Testis (tissue), 3 donors: ENCODE results near the gene OXCT1. TPM values are rescaled to one million over a fixed set of nuclear protein-coding genes. Genes with fewer than 3 reads are reported as not detected.

Experiments
- DNase-seq: peaks from one replicate; pipeline ENCODE4 v3.0.0-alpha.2; 2019
- H3K27ac ChIP-seq, 2 donors: fragments of 200-600 bp; sonication (generic); one replicate each; pipeline ENCODE4 v1.5.1; 2019
- H3K27me3 ChIP-seq: fragments of 200-600 bp; sonication (generic); one replicate; pipeline ENCODE4 v1.5.1; 2019
- H3K36me3 ChIP-seq: fragments of 200-600 bp; sonication (generic); one replicate; pipeline ENCODE4 v1.5.1; 2017; ENCODE audit warnings: low read depth; ENCODE audit errors: missing control alignments
- H3K4me1 ChIP-seq: fragments of 200-600 bp; sonication (generic); one replicate; pipeline ENCODE4 v1.5.1; 2019
- H3K4me3 ChIP-seq, 2 donors: fragments of 200-600 bp; sonication (generic); one replicate each; pipeline ENCODE4 v1.5.1; 2017 to 2019
- H3K9me3 ChIP-seq: fragments of 200-600 bp; sonication (generic); one replicate; pipeline ENCODE4 v1.5.1; 2017
- POLR2A ChIP-seq: fragments of 450-650 bp; IDR thresholded peaks from one replicate; pipeline ENCODE4 v1.6.1; 2017; ENCODE audit warnings: antibody characterized with exemption, mild to moderate bottlenecking, moderate library complexity
- WGBS, 2 donors: methylation state at CpG; one replicate each; pipeline ENCODE4 v1.1.5; 2018; 5-methylcytosine and 5-hydroxymethylcytosine counted together
- intact Hi-C: fragments of 100-400 bp; cut with DNase I; formaldehyde crosslinking; loops from one replicate; pipeline ENCODE4 v1.15.1; 2023; ENCODE audit warnings: low total_unique reads
- polyA plus RNA-seq: library from polyadenylated mRNA; stranded (reverse); fragments of 350-450 nt; fragmentation: Illumina TruSeq; extraction: RNeasy Lipid Tissue Mini Kit (QIAGEN cat#74804); gene quantifications from one replicate; pipeline ENCODE4 v1.2.3, GENCODE V29; 2014; ENCODE audit warnings: low read depth, low replicate concordance; ENCODE audit not compliant: insufficient read depth
- total RNA-seq, 2 donors: library from RNA; depleted of rRNA; stranded (reverse); fragments of >200 nt; gene quantifications; one replicate each; pipeline ENCODE4 v1.2.3, GENCODE V29; 2016
- TF ChIP-seq, protein P1 (sequence below), 3 experiments: fragments of 450-650 bp in 2 of 3; fragments of 200-600 bp in 1 of 3; sonication (generic) in 1 of 3; IDR thresholded peaks; one replicate each; pipeline ENCODE4 v1.5.1; 2016 to 2019; ENCODE audit warnings: antibody characterized with exemption in 3 of 3, mild to moderate bottlenecking in 2 of 3, moderate library complexity in 1 of 3

Gene OXCT1
- total and polyA plus RNA-seq, 3 donors from 2014 or later: 11.7 to 22.7 (median 16.5) TPM

GRCh38 chr5:41903892-41904799 is 33.9 kb upstream of the OXCT1 start, which contains the start of gene RIMOC1:
Gene RIMOC1, plus strand, starts transcription at chr5:41904344. Its CDS starts 24 bp downstream, at chr5:41904368.
- Histone ChIP-seq H3K4me1 (peaks cover 7% of the 10 kb centered on the region), H3K27ac (peak within 1 kb of the TSS; percentile 88 to 89), H3K4me3 (peak within 1 kb of the TSS; percentile 79 to 88), H3K9me3 (no peaks in the 10 kb centered on the region), H3K27me3 (no peaks in the 10 kb centered on the region), H3K36me3 (no peaks in the 10 kb centered on the region)
- 0 to 1% methylated on average over 47 to 55 of the region's 55 CpGs for WGBS, 2 donors
- DNase-seq: peak; percentile 99
- intact Hi-C loops: no loop called here
- TF ChIP-seq, protein P1, sequence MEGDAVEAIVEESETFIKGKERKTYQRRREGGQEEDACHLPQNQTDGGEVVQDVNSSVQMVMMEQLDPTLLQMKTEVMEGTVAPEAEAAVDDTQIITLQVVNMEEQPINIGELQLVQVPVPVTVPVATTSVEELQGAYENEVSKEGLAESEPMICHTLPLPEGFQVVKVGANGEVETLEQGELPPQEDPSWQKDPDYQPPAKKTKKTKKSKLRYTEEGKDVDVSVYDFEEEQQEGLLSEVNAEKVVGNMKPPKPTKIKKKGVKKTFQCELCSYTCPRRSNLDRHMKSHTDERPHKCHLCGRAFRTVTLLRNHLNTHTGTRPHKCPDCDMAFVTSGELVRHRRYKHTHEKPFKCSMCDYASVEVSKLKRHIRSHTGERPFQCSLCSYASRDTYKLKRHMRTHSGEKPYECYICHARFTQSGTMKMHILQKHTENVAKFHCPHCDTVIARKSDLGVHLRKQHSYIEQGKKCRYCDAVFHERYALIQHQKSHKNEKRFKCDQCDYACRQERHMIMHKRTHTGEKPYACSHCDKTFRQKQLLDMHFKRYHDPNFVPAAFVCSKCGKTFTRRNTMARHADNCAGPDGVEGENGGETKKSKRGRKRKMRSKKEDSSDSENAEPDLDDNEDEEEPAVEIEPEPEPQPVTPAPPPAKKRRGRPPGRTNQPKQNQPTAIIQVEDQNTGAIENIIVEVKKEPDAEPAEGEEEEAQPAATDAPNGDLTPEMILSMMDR (IDR thresholded peaks at IDR 0.05): no peak
- TF ChIP-seq POLR2A: no peak

DNA sequence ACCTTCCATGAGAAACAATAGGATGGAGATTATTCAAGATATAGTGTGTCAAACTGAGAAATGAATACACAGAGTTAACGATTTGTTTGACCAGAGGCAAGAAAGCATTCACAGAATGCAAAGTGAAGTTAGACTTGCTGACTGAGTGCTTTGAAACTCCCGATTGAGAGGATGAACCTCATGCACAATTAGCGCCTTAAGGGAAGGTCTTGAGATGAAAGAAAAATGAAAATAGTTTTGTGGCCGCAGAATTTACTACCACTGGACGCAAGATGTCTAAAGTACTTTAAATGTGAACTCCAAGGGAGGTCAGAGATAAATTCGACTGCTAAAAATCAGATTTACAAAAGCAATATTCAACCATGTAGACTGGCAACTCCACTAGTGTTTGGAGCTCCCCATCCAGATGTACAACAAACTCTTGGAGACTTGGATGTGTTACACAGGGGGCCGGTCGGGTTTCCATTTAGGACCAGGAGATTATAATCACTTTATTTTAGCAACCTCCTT is 33.2 kb upstream of the OXCT1 start:
- Histone ChIP-seq H3K36me3 (no peaks in the 10 kb centered on the region), H3K27ac (peak overlapping the region; percentile 80 to 85), H3K9me3 (no peaks in the 10 kb centered on the region), H3K4me3 (peak overlapping the region; percentile 79 to 88), H3K27me3 (no peaks in the 10 kb centered on the region), H3K4me1 (peaks cover 7% of the 10 kb centered on the region)
- 29 to 33% methylated on average over 8 of the region's 8 CpGs for WGBS, 2 donors
- intact Hi-C loops: no loop called here
- DNase-seq: no peak
- TF ChIP-seq POLR2A: no peak

GRCh38 chr5:41896230-41896629 is 26.0 kb upstream of the OXCT1 start:
- no peak for TF ChIP-seq POLR2A
- TF ChIP-seq, protein P1 (IDR thresholded peaks at IDR 0.05): no peak
- H3K4me3 ChIP-seq: no peak overlapping the region
- no peaks in the 10 kb centered on the region for H3K36me3 ChIP-seq
- no peak for DNase-seq
- no peaks in the 10 kb centered on the region for H3K27me3 ChIP-seq
- H3K27ac ChIP-seq: no peak overlapping the region
- no peaks in the 10 kb centered on the region for H3K9me3 ChIP-seq
- 52 to 61% methylated on average over 2 of the region's 2 CpGs for WGBS, 2 donors
- no peaks in the 10 kb centered on the region for H3K4me1 ChIP-seq
- intact Hi-C loops: no loop called here

- H3K36me3 ChIP-seq: no peaks in the 10 kb centered on the region
- no peak overlapping the region for H3K27ac ChIP-seq
- TF ChIP-seq, protein P1 (IDR thresholded peaks at IDR 0.05): no peak
- no peak for TF ChIP-seq POLR2A
- H3K4me1 ChIP-seq: no peaks in the 10 kb centered on the region
- no peak for DNase-seq
- H3K27me3 ChIP-seq: no peaks in the 10 kb centered on the region
- WGBS, 2 donors: 82 to 84% methylated on average over 3 of the region's 3 CpGs
- no peaks in the 10 kb centered on the region for H3K9me3 ChIP-seq
- H3K4me3 ChIP-seq: no peak overlapping the region
- intact Hi-C loops: no loop called here
These were observed 23.0 kb upstream of the OXCT1 start for GRCh38 chr5:41893074-41893851.

GRCh38 chr5:41892031-41892430 is 21.8 kb upstream of the OXCT1 start:
- Histone ChIP-seq H3K36me3 (no peaks in the 10 kb centered on the region), H3K27me3 (no peaks in the 10 kb centered on the region), H3K9me3 (no peaks in the 10 kb centered on the region), H3K4me3 (no peak overlapping the region), H3K4me1 (no peaks in the 10 kb centered on the region), H3K27ac (no peak overlapping the region)
- intact Hi-C loops: no loop called here
- DNase-seq: no peak
- no peak for TF ChIP-seq POLR2A
- TF ChIP-seq, protein P1 (IDR thresholded peaks at IDR 0.05): no peak
